ENCODE data around the gene TRIM24. TPM values are rescaled to one million over a fixed set of nuclear protein-coding genes. Genes with fewer than 3 reads are reported as not detected.

The TRIM24 gene
- total and polyA plus RNA-seq, 7 donors: 4.7 to 21.4 (median 15.0) TPM

DNA sequence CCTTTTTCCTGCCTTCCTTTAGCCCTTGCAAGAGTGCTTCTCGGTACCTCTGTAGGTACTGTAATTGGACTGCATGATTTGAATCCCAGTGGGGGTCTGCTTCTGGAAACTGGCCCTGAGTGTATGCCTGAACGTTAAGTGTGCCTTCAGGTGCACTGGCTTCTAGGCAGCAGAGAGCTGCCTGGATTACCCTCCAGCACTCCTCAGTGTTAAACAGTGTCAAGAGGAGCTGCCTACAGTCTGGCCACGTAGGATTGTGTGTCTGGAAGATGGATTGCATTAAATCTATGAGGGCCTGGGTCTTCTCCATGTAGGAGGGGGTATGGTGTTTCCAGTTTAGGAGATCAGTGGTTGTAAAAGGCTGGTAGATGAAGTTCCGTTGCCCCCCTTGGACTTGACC, 103.7 kb downstream of the TRIM24 start:
- intact Hi-C loops (cut with DNase I): loop anchor here in 1 of 2 donors (10.0 kb wide), 1 partner anchor 99 kb away; the partner anchor contains the start of gene TRIM24
- Histone ChIP-seq H3K36me3 (ENCODE audit: insufficient read depth in 1 of 2, low read depth in 1 of 2) (peaks cover 11 to 66% of the 10 kb centered on the region in 2 donors), H3K9me3 (peaks cover 10% of the 10 kb centered on the region), H3K4me3 (no peak overlapping the region), H3K27ac (no peak overlapping the region), H3K27me3 (ENCODE audit: insufficient read depth in 3 of 3, low read length in 2 of 3) (no peaks in the 10 kb centered on the region), H3K4me1 (no peaks in the 10 kb centered on the region)
- 81 to 86% (median 83%) methylated on average over 4 of the region's 4 CpGs for WGBS, 3 donors
- DNase-seq: no peak
- ATAC-seq: peak in 1 of 4 donors; percentile 42
- TF ChIP-seq, protein P1, sequence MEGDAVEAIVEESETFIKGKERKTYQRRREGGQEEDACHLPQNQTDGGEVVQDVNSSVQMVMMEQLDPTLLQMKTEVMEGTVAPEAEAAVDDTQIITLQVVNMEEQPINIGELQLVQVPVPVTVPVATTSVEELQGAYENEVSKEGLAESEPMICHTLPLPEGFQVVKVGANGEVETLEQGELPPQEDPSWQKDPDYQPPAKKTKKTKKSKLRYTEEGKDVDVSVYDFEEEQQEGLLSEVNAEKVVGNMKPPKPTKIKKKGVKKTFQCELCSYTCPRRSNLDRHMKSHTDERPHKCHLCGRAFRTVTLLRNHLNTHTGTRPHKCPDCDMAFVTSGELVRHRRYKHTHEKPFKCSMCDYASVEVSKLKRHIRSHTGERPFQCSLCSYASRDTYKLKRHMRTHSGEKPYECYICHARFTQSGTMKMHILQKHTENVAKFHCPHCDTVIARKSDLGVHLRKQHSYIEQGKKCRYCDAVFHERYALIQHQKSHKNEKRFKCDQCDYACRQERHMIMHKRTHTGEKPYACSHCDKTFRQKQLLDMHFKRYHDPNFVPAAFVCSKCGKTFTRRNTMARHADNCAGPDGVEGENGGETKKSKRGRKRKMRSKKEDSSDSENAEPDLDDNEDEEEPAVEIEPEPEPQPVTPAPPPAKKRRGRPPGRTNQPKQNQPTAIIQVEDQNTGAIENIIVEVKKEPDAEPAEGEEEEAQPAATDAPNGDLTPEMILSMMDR (IDR thresholded peaks at IDR 0.05): no peak

GRCh38 chr7:138564365-138564764, 104.3 kb downstream of the TRIM24 start:
- Histone ChIP-seq H3K4me1 (no peaks in the 10 kb centered on the region), H3K36me3 (ENCODE audit: insufficient read depth in 1 of 2, low read depth in 1 of 2) (peaks cover 11 to 65% of the 10 kb centered on the region in 2 donors), H3K27me3 (ENCODE audit: insufficient read depth in 3 of 3, low read length in 2 of 3) (no peaks in the 10 kb centered on the region), H3K4me3 (no peak overlapping the region), H3K9me3 (peaks cover 10% of the 10 kb centered on the region), H3K27ac (no peak overlapping the region)
- intact Hi-C loops (cut with DNase I): loop anchor here in 1 of 2 donors (10.0 kb wide), 1 partner anchor 100 kb away; the partner anchor contains the start of gene TRIM24
- peak in 3 of 4 donors; percentile 82 to 92 (median 89) for ATAC-seq
- peak in 1 of 2 donors; percentile 54 for DNase-seq
- TF ChIP-seq, protein P1 (IDR thresholded peaks at IDR 0.05): no peak
- whole genome bisulfite sequencing, 3 donors: 74 to 90% (median 84%) methylated on average over 5 of the region's 5 CpGs

DNA sequence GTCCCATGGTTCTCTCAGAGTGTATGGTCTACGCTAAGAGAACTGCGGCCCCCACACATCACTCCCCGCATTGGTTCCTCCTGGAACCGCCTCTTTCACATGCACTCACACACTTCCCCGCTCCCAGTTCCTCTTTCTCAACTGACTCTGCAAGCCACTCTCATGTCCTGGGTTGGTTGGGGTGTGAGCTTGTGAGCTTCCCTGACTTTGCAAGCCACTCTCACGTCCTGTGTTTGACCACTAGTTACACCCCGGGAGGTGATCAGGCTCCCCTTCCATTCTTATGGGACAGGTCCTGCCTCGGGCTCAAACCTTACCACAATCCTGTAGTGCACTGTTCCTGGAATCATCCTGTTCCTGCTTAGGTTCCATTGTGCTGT, 105.0 kb downstream of the TRIM24 start:
- Histone ChIP-seq H3K27me3 (ENCODE audit: insufficient read depth in 3 of 3, low read length in 2 of 3) (no peaks in the 10 kb centered on the region), H3K36me3 (ENCODE audit: insufficient read depth in 1 of 2, low read depth in 1 of 2) (peaks cover 11 to 63% of the 10 kb centered on the region in 2 donors), H3K27ac (no peak overlapping the region), H3K9me3 (peaks cover 10% of the 10 kb centered on the region), H3K4me3 (no peak overlapping the region), H3K4me1 (no peaks in the 10 kb centered on the region)
- ATAC-seq (no peak), DNase-seq (no peak)
- WGBS, 3 donors: 96 to 100% (median 98%) methylated on average over 8 of the region's 8 CpGs
- TF ChIP-seq, protein P1 (IDR thresholded peaks at IDR 0.05): no peak
- intact Hi-C loops (cut with DNase I): loop anchor here in 1 of 2 donors (10.0 kb wide), 1 partner anchor 100 kb away; the partner anchor contains the start of gene TRIM24

- TF ChIP-seq, protein P1 (IDR thresholded peaks at IDR 0.05): no peak
- Histone ChIP-seq H3K4me3 (no peak overlapping the region), H3K27me3 (ENCODE audit: insufficient read depth in 3 of 3, low read length in 2 of 3) (no peaks in the 10 kb centered on the region), H3K9me3 (peaks cover 10% of the 10 kb centered on the region), H3K4me1 (no peaks in the 10 kb centered on the region), H3K36me3 (ENCODE audit: insufficient read depth in 1 of 2, low read depth in 1 of 2) (peaks cover 11 to 68% of the 10 kb centered on the region in 2 donors), H3K27ac (no peak overlapping the region)
- intact Hi-C loops (cut with DNase I): loop anchor here in 1 of 2 donors (10.0 kb wide), 1 partner anchor 101 kb away; the partner anchor contains the start of gene TRIM24
- no peak for DNase-seq
- ATAC-seq: no peak
- WGBS, 3 donors: 98 to 99% (median 99%) methylated on average over 8 of the region's 8 CpGs
These were observed 105.5 kb downstream of the TRIM24 start for GRCh38 chr7:138565451-138566114.
